NCI-H774 (cell line): ENCODE results near the gene GLT8D2.
A peak's percentile ranks its signal among the peaks of the same experiment; 100 is the strongest.

Experiments used
- DNase-seq: peaks from one replicate; lab custom pipeline; 2025; lab: John Stamatoyannopoulos, UW

GLT8D2 gene

DNA sequence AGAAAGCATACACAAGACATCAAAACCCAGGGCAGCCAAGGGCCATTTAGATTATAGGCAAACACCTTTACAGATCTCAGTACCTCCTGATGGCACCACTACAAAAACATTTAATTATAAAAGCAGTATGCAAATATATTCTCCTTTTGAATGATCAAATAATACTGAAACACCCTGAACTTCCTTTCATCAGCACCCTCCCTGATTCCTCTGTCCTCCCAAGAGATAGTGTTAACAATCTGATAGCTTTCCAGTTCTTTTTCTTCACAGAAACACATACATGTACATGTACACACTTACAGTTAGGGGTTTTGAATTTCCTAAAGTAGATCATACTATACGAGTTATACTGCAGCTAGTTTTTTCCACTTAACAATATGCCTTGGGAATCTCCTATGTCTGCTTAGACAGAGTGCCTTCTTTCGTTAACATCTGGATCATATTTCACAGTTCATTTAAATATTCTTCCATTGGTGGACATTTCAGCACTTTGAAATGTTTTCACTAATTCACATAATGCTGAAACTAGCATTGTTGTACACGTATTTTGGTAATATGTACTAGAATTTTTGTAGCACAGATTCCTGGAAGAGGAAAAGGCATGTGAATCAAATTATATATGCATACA is 49.1 kb downstream of the GLT8D2 start:
- DNase-seq: no peak

- no peak for DNase-seq
Measured at GRCh38 chr12:103998976-103999375, 51.0 kb downstream of the GLT8D2 start.

- DNase-seq: no peak
Measured at GRCh38 chr12:103997286-103997900, 52.6 kb downstream of the GLT8D2 start.

DNA sequence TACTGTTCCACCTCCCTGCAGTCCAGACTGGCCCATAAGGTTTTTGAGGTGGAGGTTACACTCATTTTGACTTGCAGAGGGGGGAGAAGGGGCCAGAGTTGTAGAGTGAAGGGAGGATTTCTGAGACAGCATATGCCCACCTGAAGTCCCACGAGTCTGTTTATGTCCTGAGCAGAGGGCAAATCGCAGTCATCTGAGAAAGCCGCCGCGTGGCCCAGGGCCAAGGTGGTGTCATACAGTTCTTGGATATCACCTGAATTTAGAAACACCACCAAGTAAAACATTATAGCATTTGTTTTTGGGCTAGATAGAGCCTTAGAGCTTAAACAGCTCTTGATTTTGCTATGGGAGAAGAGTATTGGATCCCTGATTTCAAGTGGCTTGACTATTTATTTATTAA is 53.4 kb downstream of the GLT8D2 start:
- no peak for DNase-seq

DNA sequence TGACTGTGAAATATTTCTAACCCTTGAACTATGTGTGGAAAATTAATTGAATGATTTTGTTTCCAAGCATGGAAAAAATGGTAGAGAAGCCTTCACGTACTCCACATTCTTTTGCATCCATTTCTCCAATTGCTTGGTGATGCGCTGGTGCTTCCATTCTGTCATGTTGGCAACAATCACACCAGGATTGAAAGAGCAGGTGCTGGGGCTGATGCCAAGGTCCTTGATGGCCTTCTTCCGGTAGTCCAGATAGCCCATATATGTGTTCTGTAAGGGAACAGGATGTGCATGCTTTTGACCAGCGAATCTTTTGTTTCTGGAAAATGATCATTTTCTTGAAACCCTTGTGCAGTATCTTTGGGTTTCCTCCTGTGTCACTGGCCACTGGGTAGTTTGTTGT is 55.8 kb downstream of the GLT8D2 start:
- DNase-seq: peak; percentile 19

DNA sequence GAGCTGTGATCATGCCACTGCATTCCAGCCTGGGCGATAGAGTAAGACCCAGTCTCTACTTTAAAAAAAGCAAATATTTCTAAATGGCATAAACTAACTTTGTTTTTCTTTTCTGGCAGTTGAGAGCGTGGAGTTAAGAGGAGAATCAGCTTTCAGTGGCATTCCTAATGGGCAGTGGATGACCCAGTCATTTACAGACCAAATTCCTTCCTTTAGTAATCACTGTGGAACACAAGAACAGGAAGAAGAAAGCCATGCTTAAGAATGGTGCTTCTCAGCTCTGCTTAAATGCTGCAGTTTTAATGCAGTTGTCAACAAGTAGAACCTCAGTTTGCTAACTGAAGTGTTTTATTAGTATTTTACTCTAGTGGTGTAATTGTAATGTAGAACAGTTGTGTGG is 63.2 kb downstream of the GLT8D2 start:
- DNase-seq: no peak

DNA sequence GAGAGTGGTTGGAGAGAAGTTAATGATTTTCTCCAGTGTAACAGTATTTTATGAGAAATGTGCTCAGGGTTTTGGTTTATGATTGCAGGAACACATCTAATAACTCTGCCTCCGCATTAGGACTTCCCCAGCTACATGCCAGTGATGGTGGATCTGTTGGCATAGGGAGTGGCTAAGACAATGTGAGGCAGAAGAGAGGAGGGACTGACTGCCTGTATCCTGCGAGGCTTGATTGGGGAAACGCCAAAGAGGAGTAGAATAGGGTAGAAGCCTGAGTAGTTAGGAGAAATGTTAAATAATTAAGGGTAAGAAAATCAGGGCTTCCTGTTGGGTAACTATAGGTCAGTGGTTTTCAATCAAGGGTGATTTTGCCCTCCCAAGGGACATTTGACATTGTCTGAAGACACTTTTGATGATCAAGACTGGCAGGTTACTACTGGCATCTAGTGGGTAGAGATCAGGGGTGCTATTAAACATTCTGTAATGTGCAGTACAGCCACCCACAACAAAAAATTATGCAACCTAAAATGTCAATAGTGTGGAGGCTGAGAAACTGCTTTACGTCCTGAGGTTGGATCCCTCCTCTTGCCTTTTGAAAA is 71.5 kb downstream of the GLT8D2 start:
- DNase-seq: no peak

DNA sequence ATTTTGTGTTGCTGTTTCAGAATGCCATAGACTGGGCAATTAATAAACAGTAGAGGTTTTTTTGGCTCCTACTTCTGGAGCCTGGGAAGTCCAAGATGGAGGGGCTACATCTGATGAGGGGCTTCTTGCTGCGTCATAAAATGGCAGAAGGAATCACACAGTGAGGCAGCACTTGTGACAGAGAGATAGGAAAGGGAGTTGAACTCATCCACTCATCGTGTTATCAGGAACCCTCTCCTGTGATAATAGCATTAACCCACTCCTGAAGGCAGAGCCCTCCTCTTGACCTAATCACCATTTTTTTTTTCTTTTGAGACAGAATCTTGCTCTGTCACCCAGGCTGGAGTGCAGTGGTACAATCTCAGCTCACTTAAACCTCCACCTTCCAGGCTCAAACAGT is 74.6 kb downstream of the GLT8D2 start:
- DNase-seq: no peak

GRCh38 chr12:103973909-103974308 is 76.1 kb downstream of the GLT8D2 start:
- DNase-seq: no peak

GRCh38 chr12:103969391-103969790 is 80.6 kb downstream of the GLT8D2 start:
- DNase-seq: no peak

DNA sequence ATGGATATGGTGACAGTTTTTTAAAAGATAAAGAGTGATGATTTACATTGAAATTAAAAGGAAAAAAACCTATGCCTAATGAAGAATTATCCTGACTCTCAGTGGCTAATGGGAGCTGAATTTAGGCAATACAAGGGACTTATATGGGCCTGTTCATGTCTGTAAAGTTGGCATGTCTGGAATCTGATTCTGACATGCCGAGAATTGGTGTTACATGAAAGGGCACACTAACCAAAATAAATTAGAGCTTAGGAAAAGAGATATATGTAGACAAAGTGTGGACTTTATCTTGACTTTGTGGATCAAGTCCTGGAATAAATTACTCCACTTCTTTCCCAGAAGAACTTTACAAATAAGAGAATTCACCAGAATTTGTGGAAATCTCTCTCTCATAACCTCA is 83.3 kb downstream of the GLT8D2 start:
- no peak for DNase-seq

- DNase-seq: peak; percentile 99
Measured at GRCh38 chr12:103965590-103966504, 84.1 kb downstream of the GLT8D2 start, which contains the start of gene TDG. TSS of gene TDG (plus strand) at chr12:103965872. CDS start at chr12:103966038, 166 bp downstream.

- DNase-seq: no peak
Measured at GRCh38 chr12:103965255-103965589, 84.8 kb downstream of the GLT8D2 start.

DNA sequence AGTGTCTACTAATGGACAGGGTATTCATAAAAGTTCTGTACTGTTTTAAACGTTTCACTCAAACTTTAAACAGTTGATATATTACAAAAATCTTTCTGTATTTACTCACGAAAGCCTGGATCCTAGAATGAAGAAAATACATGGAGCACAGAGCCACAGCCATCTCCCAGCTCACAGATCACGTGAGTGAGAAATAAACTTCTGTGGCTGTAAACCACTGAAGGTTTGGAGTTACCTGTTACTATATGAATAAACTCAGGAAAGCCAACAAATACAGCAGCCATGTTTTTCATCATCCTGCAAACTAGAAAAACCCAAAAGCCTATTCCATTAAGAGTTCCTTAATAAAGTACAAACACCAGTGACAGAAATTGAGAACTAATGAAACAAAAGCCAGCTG is 85.2 kb downstream of the GLT8D2 start:
- no peak for DNase-seq

- DNase-seq: no peak
Measured at GRCh38 chr12:103962493-103962892, 87.5 kb downstream of the GLT8D2 start.

- no peak for DNase-seq
Measured at GRCh38 chr12:103960616-103961227, 89.3 kb downstream of the GLT8D2 start.

DNA sequence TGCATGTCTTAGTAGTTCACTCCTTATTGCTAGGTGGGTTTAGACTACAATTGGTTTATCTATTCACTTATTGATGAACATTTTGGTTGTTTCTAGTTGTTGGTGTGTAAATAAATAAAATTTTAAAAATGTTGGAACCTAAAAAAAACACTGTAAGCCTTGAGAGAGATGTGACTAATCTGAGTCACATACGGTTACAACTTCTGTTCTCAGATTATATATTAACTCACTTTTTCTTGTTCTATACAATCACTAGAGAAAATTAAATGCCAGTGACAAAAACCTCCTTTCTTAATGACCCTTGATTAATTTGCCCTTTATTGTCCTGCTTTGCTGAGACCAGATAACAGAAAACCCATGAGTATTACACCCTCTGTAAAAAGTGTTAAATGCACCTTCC is 91.4 kb downstream of the GLT8D2 start:
- no peak for DNase-seq

- no peak for DNase-seq
Measured at GRCh38 chr12:103957865-103958388, 92.1 kb downstream of the GLT8D2 start.

GRCh38 chr12:103956509-103957027 is 93.4 kb downstream of the GLT8D2 start:
- peak; percentile 51 for DNase-seq

DNA sequence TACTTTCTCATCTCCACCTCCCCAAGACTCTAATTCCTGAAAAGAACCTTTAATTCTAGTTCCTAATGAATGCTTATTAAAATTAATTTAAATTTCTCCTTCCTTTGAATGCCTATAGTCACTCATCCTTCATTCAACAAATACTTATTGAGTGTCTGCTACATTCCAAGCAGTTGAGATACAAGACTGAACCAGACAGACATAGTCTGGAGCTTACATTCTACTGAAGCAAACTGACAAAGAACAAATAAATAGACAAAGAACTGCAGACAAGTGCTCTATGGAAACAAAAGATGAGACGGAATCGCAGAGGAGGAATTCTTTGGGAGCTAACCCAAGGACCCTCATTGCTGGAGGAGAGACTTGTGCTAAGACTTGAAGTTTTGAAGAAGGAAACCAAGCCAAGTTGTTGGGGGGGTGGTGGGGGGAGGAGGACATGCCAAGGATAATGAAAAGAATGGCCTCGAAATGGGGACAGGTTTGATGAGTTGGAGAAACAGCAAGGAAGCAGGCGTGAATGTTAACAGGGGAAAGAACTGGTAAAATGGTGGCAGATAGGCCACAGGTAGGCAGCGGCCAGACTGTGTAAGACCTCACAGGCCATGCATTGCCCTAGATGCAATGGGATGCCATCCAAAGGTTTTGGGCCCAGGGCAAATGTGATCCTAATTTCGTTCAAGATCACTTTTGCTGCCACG is 94.0 kb downstream of the GLT8D2 start:
- no peak for DNase-seq

GRCh38 chr12:103952497-103952896 is 97.5 kb downstream of the GLT8D2 start:
- no peak for DNase-seq
